GM13976 (cell line): ENCODE results near the gene RASA1.
"Not testable (repeated sequence)": the region's sequence is repeated elsewhere in the genome, so short reads cannot be mapped to it uniquely, and the experiment has no call there.

ENCODE experiments used
- DNase-seq: peaks from one replicate; pipeline ENCODE4 v3.0.0; 2012; ENCODE audit warnings: low spot score
- CTCF ChIP-seq: IDR thresholded peaks from 2 replicates; pipeline ENCODE4 v1.5.1; 2012; ENCODE audit warnings: borderline replicate concordance, mild to moderate bottlenecking; ENCODE audit not compliant: insufficient read depth; ENCODE audit errors: extremely low read depth, missing control alignments, control extremely low read depth
- in situ Hi-C: fragments of 300-500 bp; cut with MboI; formaldehyde crosslinking; loops from one replicate; pipeline ENCODE4 v1.12.0; 2022; ENCODE audit warnings: low sequenced_read_pairs, mixed read lengths, inconsistent platforms; ENCODE audit not compliant: unreplicated experiment

RASA1 gene

GRCh38 chr5:87277279-87277835 is 9.7 kb downstream of the RASA1 start:
- no peak for TF ChIP-seq CTCF
- DNase-seq, result no peak
- in situ Hi-C loops, result no loop called here

- DNase-seq, result no peak
- no peak for TF ChIP-seq CTCF
- in situ Hi-C loops, result no loop called here
These were observed 11.0 kb downstream of the RASA1 start for GRCh38 chr5:87278590-87279100.

- TF ChIP-seq CTCF, result no peak
- DNase-seq, result no peak
- in situ Hi-C loops, result no loop called here
These were observed 14.6 kb downstream of the RASA1 start for GRCh38 chr5:87282269-87282668.

GRCh38 chr5:87287266-87287665 is 19.6 kb downstream of the RASA1 start:
- DNase-seq, in situ Hi-C loops: not testable (repeated sequence)

- no peak for DNase-seq
- in situ Hi-C loops, result no loop called here
- TF ChIP-seq CTCF, result no peak
These were observed 31.1 kb downstream of the RASA1 start for GRCh38 chr5:87298692-87299362.

DNA sequence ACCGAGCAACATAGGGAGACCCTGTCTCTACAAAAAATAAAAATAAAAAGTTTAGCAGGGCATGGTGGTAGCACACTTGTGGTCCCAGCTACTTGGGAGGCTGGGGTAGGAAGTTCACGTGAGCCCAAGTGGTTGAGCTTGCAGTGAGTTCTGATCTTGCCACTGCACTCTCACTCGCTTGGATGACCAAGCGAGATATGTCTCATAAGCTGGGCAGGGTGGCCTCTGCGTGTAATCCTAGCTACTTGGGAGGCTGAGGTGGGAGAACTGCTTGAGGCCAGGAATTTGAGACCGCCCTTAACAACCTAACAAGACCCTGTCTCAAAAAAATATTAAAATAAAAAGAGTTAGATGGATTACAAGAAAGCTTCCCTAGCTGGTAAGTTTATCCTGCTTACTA is 32.5 kb downstream of the RASA1 start:
- in situ Hi-C loops, result no loop called here
- no peak for DNase-seq
- TF ChIP-seq CTCF, result no peak

DNA sequence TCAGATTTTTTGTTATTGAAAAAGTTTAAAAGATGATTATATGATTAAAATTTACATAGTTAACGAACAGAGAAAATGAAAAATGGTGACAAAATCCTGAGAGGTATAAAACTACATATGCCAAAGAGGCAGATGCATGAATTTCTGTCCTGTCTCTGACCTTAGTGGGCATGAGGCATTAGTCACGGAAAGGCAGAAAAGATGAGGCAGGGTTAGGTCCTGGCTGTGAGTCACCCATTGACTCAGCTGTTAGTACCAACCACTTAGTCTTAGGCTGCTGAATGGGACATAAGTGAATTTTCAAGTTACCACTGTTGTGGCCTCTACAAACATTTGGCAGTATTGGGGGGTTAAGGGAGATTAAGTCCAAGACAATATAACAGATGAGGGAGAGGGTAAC is 33.1 kb downstream of the RASA1 start:
- in situ Hi-C loops, result no loop called here
- DNase-seq, result no peak

More for the DNA sequence above, 33.1 kb downstream of the RASA1 start:
- no peak for TF ChIP-seq CTCF
